ENCODE data around the gene KSR2. TPM values are rescaled to one million over a fixed set of nuclear protein-coding genes. Genes with fewer than 3 reads are reported as not detected.

The KSR2 gene
- polyA plus RNA-seq, 1 donor: 1.2 TPM

GRCh38 chr12:117968151-117968789 is 520 bp downstream of the KSR2 start:
- no peak for DNase-seq

DNA sequence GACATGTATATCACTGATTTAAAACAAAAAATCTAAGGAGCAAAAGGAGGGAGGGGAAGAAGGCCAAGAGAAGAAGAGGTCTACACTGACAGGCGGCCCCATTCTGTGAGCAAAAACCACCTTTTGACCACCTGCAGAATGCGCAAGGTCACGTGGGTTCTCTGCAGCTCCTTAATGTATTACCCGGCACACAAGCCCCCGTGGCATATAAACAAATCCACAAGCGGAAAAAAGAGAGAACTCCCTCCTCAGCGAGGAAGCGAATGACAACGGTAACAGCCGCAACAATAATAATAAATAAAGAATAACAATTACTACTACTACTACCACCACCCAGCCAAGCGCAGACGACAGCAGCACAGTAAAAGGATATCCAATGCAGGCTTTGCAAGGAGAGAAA is 1.3 kb downstream of the KSR2 start:
- DNase-seq: no peak

- DNase-seq: no peak
These were observed 1.7 kb downstream of the KSR2 start for GRCh38 chr12:117967043-117967442.

- no peak for DNase-seq
These were observed 2.3 kb downstream of the KSR2 start for GRCh38 chr12:117966511-117966910.

DNA sequence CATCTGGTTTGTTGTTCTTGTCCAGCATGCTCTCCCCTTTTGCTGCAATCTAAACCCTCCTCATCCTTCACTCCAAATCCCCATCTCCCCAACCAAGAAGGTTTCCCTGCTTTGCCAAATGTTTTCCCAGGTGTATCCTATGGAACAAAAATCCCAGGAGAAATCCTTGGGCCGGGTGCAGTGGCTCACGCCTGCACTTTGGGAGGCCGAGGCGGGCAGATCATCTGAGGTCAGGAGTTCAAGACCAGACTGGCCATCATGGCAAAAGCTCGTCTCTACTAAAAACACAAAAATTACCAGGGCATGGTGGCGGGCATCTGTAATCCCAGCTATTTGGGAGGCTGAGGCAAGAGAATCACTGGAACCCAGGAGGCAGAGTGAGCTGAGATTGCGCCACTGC is 5.0 kb downstream of the KSR2 start:
- no peak for DNase-seq

- no peak for DNase-seq
These were observed 31.9 kb downstream of the KSR2 start for GRCh38 chr12:117936722-117937484.

GRCh38 chr12:117933545-117933944 is 35.2 kb downstream of the KSR2 start:
- no peak for DNase-seq

- no peak for DNase-seq
These were observed 42.3 kb downstream of the KSR2 start for GRCh38 chr12:117926391-117926899.

GRCh38 chr12:117921929-117922777 is 46.6 kb downstream of the KSR2 start:
- DNase-seq: no peak

DNA sequence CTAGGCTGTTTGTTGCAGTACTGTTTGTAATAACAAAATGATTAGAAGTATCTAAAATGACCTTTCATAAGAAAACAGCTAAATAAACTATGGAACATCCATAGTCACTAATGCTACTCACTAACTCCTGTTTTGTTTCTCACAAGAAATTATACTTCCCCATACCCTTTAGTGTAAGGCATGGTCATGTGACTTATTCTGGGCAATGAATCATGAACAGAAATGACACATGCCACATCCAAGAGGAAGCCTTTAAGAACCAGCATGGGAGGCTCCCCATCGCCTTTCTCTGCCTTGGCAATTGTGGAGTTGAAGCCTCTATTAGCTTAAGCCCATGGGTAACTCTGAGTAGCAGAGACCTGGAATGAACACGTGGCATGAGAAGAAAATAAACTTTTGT is 49.3 kb downstream of the KSR2 start:
- no peak for DNase-seq

- DNase-seq: no peak
These were observed 54.1 kb downstream of the KSR2 start for GRCh38 chr12:117914686-117915085.

DNA sequence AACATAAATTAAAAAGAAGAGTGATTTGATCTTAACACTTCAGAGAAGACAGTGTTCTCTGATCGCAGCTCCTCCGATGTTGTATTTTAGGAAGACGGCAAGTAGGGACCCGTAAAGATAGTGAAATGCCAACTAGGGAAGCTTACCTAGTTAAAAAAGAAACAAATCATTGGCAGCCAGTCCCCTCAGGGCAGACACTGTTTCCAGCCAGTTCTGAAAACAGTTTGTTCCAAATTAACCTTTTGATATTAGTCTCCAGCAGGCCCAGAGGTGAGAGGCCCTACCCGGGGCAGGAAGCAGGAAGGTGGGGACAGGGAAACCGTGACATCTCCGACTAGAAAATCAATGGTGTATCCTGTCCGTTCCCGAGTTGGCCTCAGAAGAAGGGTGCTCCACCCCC is 56.0 kb downstream of the KSR2 start:
- no peak for DNase-seq

DNA sequence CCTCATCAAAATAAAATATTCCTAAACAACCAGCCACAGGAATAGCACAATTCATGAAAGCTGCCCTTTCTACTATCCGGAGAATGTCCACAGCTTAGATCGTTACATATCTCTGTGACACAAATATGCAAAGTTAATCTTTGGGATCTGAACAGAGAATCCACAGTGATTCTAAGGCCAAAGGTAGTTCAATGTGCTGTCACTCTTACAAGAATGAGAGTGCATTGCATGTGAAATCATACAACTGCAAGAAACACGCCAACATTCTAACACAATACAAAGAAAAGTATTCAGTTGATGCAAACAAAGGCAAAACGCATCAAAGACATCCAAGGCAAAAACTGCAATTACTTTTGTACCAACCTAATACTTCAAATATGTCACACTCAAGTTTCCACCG is 60.4 kb downstream of the KSR2 start:
- no peak for DNase-seq

- DNase-seq: no peak
These were observed 61.6 kb downstream of the KSR2 start for GRCh38 chr12:117907108-117907689.

GRCh38 chr12:117904051-117904450 is 64.7 kb downstream of the KSR2 start:
- no peak for DNase-seq

DNA sequence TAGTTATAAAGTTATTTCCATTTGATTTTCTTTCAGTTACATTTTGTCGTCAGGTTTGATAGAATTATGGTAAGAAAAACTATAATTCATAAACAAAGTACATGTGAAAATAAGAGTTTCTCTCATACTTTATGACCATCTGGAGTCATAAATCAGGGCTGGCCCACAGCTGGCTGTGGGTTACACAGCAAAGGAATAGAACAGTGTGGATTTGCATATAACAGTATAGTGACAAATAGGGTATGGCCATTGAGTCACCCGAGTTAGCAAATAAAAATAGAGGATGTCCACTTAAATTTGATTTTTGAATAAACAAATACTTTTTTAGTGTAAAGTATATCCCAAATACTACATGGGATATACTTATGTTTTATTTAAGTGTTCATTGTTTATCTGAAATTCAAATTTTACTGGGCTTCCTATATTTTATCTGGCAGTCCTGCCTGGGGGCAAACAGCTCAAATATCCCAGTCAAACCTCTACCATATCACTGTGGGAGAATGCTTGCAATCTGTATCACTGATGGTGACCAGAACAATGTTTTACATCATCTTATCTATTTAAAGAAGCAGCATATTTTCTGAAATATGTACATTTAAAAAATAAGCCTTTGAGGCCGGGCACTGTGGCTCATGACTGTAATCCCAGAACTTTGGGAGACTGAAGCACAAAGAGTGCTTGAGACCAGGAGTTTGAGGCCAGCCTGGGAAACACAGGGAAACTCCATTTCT is 65.5 kb downstream of the KSR2 start:
- DNase-seq: no peak

- no peak for DNase-seq
These were observed 67.2 kb downstream of the KSR2 start for GRCh38 chr12:117901631-117902030.

DNA sequence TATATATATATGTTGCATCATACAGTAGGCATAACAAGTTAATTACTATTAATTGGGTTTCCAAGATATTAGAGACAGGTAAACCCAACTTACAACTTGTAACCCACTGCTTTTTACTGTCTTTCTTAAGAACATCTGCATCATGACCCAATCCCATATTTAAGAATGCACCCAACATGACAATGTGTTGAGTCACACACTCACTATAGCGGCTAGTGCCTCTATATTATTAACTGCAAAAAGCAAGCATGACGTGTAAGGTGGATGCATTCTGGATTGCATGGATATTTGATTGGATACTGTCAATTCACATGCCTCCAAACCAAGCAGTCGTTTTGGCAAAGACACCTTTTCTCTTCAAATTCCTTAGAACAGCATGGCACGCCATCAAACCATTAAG is 68.2 kb downstream of the KSR2 start:
- DNase-seq: no peak

DNA sequence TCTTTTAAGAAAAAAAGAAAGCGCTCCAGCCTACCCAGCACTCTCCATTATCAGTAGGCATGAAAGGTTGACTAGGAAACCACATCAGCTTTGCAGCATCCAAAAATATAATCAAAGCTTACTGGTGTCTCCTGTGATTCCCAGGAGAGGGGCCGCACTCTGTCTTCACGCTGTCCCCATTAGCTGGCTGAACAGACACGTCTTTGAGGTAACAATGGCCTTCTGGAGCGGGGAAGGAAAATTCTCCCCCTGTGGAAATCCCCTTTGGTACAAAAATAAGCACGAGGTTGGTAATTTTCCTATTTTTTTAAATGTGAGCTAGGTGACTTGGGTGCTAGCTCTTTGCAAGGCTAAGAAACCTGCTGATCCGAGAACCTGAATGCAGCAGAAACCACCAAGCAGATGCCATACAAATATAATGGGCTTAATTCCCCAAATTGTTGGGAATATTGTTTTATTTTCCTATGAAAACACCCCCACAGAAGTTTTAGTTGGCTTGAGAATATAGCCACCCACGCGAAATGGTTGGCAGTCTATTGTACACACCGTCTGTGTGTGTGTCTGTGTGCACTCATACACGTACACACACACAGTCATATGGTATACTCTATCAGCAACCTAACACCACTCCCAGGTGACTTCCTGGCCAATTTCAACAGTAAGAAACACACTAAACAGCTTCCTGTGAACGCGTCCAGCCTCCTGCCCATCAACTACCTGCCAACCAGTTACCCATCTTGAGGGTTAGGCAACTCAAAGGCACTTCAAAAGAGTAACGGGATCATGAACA is 71.2 kb downstream of the KSR2 start:
- no peak for DNase-seq

DNA sequence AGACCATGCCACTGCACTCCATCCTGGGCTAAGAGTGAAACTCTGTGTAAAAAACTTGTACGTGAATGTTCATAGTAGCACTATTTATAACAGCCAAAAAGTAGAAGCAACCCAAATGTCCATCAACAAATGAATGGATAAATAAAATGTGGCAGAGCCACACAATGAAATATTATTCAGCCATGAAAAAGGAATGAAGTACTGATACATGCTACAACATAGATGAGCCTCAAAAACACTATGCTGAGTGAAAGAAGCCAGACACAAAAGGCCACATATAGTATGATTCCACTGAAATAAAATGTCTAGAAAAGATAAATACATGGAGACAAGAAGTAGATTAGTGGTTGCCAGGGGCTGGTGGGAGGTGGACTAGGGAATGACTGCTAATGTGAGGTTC is 72.8 kb downstream of the KSR2 start:
- no peak for DNase-seq

DNA sequence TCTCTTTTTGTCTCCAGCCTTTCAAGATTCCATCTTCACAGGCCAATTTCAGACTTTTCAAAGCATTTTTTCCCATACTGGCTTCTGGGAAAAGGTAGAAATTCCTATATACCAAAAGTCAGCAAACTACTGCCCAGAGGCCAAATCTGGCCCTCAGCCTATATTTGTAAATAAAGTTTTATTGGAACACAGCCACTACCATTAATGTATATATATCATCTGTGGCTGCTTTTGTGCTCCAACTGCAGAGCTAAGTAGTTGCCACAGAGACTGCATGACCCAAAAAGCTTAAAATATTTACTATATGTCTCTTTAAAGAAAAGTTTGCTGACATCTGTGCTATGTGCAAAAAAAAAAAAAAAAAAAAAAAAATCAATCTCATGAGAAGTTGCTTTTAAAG is 76.3 kb downstream of the KSR2 start:
- no peak for DNase-seq
